GM19193 (cell line): ENCODE results near the gene PLXNB1.

Experiments
- POLR2A ChIP-seq: IDR thresholded peaks from 4 replicates; pipeline ENCODE4 v1.6.1; 2011; ENCODE audit not compliant: insufficient read depth, insufficient read length; ENCODE audit errors: extremely low read depth

Gene PLXNB1

DNA sequence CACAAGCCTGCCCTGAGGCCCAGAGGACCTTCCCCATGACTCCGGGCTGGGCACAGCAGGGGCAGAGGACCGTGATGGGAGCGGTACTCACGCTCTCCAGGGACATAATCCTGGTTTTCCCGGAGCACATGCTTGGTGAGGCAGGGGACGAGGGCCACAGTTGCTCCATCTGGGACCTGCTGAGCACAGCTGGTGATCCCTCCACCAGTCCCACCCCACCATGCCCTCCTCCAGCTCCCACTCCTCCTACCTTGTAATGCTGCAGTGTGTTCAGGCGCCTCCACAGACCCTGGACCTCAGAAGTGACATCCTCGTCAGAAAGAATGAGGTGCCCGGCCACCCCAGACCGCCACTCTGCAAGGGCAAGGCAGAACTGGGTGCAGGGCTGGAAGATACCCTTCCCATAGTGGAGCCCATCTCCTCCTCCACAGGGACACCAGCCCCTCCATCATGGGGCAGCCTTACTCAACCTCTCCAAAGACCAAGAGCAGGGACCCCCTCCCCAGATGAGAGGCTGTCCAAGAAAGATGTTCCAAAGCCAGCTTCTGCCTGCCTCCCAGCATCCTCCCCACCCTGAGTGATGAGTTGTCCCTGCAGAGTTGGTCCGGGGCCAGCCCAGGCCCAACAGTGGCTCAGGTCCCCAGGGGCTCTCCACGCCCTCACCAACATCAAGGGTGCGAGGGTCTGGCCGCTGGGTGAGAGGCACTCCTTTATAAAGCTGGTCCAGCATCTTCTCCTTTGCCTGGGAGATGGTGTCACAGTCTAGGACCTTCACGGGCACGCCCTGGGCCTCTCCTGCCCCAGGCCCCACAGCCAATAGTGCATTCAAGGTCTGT is 19.5 kb downstream of the PLXNB1 start:
- TF ChIP-seq POLR2A: no peak

DNA sequence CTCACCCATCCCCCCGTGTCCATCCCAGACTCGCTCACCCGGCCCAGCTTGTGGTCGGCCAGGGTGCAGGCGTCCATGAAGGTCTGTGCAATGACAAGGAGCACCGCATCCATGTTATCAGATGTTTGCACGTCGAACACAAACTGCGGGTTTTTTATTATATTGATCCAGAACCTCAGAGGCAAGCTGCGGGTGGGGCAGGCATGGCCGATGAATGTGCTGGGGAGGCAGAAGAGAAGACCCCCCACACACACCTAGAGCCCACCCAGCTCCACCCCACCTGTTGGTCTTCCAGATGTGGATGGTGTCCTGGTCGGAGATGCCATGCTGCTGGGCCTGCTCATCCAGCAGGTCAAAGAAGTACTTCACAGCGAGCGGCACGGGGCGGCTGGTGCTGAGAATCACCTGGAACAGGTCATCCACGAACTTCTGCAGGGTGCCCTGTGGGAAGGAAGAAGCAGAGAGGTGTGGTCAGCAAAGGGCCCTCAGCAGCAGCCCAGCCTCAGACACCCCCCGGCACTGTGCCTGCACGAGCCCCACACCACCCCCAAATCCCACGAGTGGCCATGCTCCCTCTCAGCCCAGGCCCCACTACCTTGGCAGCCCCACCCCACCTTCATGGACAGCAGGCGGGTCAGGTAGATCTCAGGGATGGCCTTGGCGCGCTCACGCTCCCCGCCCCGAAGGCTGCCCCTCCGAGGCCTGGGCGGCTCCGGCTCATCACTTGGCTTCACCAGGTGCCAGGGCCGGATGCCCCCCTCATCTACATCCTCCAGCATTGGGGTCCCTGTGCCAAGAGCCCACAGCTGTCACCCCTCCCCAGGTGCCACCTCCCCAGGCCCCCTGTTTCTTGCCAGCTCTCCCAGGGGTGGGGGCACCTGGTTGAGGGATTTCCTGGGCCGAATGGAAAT is 20.3 kb downstream of the PLXNB1 start:
- TF ChIP-seq POLR2A: no peak

DNA sequence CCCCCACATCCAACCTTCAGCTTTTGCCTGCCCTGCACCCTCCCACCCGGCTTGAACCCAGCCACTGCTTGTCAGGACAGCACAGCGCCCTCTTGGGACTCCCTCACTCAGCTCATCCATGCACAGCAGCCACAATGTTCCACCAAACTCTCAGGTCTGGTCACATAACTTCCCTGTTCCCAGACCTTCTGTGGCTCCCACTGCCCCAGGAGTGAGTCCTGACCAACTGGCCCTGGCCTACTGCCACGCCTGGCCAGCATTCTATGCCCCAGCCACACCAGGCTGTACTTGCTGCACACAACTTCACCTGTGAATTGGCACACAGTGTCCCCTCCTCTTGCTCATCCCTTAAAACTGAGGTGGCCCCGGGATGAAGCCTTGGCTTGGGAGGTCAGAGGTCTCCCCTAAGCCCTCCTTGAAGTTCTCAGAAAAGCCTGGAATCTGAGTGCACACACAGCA is 21.0 kb downstream of the PLXNB1 start:
- no peak for TF ChIP-seq POLR2A

DNA sequence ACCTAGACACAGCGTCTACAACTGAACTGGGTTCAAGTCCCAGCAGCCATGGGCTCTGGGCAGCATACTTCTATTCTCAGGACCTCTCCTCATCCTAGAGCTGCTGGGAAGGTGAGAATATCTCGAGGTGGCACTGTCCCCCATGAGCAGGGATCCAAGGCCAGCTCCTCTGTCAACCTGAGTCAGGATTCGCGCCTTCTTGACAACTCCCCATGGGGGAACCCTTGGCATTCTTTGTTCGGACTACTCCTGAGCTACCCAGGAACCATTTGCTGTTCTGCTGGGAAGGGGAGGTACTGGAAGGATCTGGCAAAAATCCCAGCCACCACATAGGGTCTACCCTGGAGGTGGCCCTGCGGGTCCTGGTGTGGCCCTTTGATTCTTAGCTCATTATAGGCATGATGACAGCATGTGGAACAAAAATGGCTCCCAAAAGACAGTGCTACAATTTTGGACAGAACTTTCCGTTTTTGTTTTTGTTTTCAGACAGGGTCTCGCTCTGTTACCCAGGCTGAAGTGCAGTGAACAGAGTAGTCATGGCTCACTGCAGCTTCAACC is 22.3 kb downstream of the PLXNB1 start:
- no peak for TF ChIP-seq POLR2A

DNA sequence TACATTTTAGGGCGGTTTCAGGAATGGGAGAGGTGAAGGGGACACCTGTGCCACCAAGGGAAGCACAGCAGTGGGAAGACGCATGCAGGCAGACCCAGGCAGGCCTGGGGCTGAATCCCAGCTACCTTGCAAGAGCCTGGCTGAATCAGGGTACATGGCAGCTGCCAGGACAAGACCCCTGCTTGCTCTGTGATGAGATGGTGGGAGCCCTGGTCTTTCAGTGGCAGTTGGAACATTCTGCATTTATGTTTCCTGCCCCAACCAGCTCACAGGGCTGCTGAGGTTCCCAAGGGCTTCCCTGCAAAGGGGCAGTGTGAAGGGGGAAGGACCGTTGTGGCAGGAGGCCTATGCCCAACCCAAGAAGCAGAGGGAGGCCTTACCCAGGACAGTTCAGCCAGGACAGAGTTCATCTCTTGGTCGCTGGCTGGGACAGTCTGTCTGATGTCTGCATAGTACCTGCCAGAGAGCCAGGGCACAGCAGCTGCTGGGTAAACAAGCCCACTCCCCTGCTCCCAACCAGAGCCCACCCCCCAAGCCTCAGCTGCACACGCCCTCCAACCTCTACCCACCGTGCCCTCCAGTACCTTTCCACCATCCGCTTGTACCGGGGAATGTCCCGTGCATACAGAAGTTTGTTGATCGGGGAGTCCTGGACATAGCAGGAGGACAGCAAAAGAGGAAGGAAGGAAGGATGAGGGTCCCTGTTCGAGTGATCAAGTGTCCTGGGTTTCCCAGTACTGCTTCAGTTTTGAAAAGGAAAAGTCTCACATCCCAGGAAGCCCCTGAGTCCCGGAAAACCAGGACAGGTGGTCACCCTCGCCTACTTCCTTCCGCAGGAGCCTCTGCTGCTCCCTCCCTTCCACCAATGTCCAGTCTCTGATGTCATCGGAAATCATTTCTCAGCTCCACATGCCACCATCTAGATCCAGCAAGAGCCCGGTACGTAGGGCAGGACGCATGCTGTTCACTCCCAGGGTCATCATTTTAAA is 23.1 kb downstream of the PLXNB1 start:
- TF ChIP-seq POLR2A: no peak

DNA sequence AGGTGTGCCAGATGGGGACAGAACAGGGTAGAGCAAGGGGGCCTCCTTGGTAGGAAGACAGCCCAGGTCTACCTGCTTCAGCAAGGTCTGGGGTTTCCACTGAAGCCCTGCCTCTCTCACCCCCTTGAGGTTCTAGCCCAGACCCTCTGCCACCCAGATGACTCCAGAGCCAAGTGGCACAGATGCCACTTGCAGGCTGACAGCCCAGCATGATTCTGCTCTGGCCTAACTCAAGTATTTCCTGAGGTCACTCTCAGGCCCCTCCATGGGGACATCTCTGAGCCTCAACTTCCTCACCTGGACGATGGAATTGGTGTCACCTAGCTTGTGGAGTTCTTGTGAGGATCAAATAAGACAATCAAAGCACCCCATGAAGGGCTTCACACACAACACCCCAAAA is 23.9 kb downstream of the PLXNB1 start:
- no peak for TF ChIP-seq POLR2A

DNA sequence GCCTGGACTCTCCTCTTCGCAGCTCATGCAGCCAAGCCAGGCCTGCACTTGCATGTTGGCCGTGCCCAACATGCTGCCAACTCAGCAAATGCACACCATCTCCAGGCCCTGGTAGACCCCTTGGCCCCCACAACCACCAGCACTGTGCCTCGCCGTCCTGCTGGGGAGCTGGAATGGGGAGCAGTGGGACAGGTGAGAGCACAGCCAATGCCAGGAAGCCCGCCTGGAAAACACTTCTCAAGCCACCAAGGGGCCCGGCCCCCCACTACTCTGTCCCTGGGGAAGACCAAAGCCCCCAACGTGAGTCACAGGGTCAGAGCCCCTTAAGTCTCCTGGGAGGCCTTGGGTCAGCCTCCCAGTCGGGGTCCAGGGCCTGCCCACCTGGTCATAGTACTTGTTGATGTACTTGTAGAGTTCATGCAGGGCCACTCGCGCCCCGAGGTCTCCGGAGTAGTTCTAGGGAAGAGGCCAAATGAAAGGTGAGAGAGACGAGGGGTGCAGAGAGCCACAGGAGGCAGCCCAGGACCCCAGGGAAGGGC is 24.5 kb downstream of the PLXNB1 start:
- no peak for TF ChIP-seq POLR2A

DNA sequence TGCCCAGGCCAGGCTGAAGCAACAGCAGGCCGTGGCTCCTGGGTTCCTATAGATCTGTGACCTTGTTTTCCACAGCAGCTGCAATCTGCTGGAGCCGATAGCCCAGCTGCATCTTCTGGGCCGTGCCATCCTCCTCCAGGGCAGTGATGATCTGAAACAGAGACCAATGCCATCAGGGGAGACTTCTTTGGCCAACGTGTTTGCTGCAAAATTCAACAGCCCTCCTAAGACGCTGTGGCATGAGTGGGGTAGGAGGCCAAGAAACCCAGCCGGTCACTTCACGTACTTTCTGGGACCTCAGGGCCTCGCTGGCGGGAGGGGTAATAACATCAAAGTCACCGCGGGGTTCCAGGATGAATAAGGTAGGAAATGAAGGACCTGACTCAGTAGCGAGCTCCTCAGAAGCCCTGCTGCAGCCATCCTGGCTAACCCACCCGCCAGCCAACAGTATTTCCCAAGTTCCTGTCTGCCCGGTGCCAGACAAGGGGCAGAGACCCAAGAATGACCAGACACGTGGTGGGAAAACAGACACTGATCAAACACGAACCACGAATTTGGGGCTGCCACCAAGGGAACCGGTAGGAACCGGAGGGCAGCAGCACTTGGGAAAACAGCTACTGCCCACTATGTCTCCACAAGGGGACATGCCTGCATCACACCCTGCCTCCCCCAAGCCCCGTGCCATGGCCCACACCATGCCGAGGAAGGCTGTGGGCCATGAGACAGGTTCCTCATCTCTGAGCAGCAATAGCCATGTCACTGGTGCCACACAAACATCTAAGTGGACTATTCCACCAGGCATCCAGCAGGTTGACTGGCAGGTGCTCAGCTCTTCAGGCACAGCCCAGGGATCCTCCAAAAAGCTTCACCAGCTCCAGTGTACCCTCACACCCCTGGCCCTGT is 25.2 kb downstream of the PLXNB1 start:
- TF ChIP-seq POLR2A: no peak

DNA sequence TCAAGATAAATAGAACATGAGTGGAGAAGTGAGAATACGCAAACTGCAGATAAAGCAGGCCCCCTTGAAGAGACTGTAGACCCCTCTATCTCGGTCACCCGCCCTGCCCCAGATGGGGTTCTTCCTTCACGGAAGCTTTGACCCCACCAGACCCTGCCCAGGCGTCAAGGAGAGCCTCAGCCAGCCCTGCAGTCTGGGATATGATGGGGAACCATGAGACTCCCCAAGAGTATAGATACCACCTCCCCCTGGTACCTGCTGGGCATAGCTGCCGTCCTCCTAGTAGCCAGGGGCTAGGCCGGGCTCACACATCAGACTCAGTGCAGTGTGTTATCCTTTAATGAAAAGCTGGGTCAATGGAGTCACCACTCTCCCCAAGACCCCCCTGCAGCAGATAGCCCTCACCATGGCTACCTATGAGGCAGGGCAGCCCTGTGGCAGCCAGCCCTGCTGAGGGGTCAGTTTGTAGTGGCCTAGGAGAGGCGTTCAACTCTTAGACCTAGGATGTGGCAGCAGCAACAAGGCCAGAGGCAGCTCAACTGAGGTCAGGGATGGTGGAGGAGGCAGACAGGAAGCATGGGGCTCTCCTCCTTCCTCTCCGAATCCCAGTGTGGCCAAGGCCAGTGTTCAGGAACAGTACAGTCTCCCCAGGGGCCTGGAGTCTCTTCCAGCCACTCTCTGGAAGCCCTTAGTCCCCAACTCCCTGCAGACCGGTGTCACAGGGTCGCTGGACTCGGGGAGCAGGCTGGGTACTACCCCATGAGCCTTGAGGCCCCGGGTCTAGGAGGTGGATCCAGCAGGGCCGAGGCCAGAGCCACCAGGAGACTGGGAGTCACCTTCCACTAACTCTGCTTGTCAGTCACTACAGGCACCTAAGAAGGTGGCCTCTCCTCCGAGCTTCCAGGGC is 26.1 kb downstream of the PLXNB1 start:
- TF ChIP-seq POLR2A: no peak

DNA sequence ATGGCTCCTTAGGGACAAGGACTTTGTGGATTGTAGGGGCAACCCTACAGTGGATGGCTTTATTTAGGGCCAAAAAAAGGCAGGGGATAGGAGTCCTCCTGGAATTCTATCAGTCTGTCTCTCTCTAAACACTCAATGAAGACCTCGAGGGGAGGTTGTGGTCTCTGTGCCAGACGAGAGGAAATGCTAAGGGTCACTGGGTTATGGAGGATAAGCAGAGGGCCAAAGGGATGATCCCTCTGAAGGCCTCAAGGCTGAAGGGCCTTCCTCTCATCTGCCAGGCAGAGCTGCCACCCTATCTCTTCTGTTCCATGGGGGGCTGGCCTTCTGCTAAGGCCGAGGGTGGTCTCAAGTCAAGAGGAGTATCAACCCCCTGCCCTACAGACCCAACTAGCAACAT is 27.0 kb downstream of the PLXNB1 start:
- TF ChIP-seq POLR2A: no peak

DNA sequence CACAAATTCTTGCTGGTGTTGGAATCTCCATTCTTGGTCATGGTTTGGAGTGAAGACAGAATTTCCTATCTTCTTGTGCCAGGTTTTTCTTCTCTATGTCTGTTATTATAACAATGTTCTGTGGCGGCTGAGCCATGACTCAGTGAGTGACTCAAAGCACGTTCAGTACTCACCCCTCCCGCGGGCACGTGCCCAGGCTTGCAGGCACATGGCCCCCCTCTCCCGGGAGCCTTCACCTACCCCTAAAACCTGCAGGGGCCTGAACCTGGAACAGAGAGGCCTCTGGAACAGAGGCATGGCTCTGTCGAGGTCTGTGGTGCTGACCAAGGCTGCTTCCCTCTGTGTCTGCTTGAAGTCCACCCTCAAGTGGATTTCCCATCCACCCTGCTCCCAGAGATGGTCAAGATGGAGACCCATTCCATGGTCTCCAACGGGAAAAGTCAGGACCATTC is 27.6 kb downstream of the PLXNB1 start:
- no peak for TF ChIP-seq POLR2A
